Activated CD8-positive, alpha-beta memory T cell treated with anti-CD3 and anti-CD28 coated beads for 24 hours (primary cell): ENCODE results near the gene MESP2.

Experiments used
- DNase-seq: peaks from one replicate; pipeline ENCODE4 v3.0.0-alpha.2; 2020

Gene MESP2, protein sequence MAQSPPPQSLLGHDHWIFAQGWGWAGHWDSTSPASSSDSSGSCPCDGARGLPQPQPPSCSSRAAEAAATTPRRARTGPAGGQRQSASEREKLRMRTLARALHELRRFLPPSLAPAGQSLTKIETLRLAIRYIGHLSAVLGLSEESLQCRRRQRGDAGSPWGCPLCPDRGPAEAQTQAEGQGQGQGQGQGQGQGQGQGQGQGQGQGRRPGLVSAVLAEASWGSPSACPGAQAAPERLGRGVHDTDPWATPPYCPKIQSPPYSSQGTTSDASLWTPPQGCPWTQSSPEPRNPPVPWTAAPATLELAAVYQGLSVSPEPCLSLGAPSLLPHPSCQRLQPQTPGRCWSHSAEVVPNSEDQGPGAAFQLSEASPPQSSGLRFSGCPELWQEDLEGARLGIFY

DNA sequence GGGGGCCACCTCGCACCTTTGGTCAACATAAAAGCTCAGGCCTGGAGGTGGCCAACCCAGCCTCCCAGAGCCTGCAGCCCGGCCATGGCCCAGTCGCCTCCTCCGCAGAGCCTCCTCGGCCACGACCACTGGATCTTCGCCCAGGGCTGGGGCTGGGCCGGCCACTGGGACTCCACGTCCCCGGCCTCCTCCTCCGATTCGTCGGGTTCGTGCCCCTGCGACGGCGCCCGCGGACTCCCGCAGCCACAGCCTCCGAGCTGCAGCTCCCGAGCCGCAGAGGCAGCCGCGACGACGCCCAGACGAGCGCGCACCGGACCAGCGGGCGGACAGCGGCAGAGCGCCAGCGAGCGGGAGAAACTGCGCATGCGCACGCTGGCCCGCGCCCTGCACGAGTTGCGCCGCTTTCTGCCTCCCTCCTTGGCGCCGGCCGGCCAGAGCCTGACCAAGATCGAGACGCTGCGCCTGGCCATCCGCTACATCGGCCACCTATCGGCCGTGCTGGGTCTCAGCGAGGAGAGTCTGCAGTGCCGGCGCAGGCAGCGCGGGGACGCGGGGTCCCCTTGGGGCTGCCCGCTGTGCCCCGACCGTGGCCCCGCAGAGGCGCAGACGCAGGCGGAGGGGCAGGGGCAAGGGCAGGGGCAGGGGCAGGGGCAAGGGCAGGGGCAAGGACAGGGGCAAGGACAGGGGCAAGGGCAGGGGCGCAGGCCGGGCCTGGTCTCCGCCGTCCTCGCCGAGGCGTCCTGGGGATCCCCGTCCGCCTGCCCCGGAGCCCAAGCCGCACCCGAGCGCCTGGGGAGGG is at the start of gene MESP2:
TSS of gene MESP2 (plus strand) at position 59 of the 799 bp plus-strand sequence. CDS start at position 85, 26 bp downstream.
- DNase-seq = peak; percentile 84

DNA sequence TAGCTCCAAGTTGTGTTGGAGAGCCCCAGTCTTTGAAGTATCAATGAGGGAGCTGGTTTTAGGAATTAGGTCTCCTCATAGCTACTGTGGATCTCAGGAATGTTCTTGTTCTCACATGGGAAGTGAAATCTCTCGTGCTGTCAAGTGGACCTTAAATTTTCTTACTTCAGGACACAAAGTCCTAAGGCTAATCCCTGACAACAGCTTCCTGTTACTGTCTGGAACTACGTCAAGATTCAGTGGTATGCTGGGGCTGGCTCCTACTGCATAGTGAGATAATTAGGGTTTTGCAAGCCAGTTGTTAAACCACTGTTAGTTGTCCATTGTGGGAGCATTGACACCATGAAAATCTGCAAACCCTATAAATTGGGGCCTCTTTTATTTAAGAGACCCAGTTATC is 47.9 kb upstream of the MESP2 start:
- no peak for DNase-seq

GRCh38 chr15:89731275-89731674 is 44.9 kb upstream of the MESP2 start:
- DNase-seq = no peak

- no peak for DNase-seq
Measured at GRCh38 chr15:89732451-89733172, 43.5 kb upstream of the MESP2 start.

- DNase-seq = no peak
Measured at GRCh38 chr15:89735773-89736172, 40.4 kb upstream of the MESP2 start.

DNA sequence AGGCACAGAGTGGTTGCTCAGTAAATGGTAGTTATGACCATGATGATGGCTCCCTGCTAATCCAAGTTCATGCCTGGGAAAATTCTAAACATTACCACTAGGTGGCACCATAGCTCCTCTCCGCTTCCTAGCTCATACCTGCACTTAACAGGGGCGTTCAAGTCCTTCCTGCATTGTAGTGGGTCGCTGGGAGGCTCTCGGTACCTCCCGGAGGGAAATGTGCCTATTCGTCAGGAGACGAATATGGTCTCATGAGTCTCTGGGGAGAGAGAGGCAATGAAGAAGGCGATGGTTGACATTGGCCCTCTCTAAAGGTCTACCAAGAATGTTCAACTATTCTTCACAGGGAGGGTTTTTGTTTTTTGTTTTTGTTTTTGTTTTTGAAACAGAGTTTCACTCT is 36.0 kb upstream of the MESP2 start:
- DNase-seq = peak; percentile 74

GRCh38 chr15:89743011-89743410 is 33.1 kb upstream of the MESP2 start:
- DNase-seq = no peak

DNA sequence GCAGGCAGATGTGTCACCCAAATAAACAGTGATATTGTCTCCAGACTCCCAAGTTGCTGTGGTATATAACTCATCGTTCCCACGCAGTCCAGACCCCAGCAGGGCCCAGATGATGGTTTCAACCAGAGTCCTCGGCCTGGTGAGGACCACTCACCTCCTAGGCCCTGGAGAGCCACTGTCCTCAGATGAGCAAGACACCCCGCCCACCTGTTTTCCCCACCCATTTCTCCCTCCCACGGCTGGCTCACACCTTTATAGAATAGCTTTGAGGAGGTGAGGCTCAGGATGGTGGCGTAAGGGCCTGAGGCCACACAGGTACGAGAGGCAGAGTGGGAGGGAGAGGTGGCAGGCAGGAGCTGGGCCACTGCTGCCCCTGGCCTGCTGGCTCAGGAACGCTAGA is 32.5 kb upstream of the MESP2 start:
- DNase-seq = no peak

DNA sequence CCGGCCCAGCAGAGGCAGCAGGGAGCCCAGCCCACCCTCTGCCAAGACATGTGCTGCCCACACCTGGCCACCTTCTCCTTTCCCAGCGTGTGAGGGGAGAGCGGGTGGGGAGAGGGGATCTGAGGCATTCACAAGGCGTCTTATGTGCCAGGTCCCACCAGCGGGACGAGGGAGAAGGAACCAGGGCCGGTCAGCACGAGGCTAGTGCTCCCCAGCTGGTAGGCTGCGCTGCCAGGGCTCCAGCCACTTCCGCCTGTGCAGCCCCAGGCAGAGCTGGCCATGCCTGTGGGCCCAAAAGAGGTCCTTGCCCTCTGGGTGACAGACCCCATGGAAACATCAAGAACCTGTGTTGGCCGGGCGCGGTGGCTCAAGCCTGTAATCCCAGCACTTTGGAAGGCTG is 31.0 kb upstream of the MESP2 start:
- DNase-seq = no peak

- no peak for DNase-seq
Measured at GRCh38 chr15:89745768-89746167, 30.4 kb upstream of the MESP2 start.

GRCh38 chr15:89746386-89746780 is 29.7 kb upstream of the MESP2 start:
- no peak for DNase-seq

DNA sequence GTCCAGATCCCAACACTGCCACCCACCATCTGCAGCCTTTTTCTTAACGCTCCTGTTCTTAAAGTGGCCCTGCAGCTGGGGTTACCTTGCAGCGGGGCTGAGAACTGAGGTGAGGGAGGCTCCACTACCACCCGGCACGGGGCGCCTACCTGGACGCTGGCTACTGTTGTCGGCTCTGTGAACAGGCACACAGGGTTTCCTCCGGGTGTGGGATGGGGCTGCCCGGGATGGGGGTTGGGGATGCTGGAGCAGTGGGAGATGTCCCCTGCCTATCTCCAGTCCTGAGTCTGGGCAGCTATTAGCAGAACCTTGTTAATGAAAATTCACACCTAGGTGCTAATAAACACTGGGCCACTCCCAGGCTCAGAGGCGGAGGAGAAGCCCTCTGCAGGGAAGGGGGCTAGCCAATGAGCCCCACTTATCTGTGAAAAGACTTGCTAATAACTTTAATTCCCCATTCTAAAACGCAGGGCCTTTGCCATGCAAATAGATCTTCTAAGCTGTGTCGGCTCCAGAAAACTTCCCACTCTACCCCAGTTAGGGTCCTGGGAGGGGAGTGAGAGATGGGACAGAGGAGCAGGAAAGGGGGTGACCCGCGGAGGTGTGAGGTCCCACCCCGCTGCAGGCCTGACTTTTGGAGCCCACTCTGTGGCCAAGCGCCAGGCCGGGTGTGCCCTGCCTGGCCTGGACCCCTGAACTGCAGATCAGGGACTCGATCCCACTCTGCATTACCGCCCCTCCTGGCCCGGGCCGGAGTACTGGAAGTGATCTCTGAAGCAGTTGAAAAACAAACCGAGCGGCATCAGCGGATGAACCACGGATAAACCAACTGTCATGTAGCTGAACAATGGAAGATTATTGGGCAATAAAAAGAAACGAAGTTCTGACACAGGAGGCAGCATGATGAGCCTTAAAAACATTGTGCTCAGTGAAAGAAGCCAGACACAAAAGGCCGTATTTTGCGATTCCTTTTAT is 28.1 kb upstream of the MESP2 start:
- DNase-seq = no peak

- no peak for DNase-seq
Measured at GRCh38 chr15:89749054-89749453, 27.1 kb upstream of the MESP2 start.

DNA sequence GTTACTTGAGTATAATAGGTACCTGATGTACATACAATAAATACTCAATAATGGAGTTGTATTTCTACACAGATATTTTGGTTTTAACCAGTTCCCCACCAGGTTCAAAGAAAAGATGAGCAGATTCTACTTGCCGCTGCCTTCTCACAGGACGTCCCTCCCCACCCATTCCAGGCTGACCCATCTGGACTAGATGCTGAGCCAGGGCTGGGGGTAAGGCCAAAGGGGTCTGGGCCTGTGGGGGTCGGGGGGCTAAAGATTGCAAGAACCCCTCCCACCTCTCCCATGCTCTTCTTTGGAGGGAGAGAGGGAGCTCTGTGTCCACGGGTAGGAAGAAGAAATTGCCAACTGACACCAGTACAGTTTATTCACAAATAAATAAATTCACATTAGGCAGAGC is 26.6 kb upstream of the MESP2 start:
- no peak for DNase-seq

GRCh38 chr15:89749951-89750559 is 26.1 kb upstream of the MESP2 start:
- peak; percentile 71 for DNase-seq

DNA sequence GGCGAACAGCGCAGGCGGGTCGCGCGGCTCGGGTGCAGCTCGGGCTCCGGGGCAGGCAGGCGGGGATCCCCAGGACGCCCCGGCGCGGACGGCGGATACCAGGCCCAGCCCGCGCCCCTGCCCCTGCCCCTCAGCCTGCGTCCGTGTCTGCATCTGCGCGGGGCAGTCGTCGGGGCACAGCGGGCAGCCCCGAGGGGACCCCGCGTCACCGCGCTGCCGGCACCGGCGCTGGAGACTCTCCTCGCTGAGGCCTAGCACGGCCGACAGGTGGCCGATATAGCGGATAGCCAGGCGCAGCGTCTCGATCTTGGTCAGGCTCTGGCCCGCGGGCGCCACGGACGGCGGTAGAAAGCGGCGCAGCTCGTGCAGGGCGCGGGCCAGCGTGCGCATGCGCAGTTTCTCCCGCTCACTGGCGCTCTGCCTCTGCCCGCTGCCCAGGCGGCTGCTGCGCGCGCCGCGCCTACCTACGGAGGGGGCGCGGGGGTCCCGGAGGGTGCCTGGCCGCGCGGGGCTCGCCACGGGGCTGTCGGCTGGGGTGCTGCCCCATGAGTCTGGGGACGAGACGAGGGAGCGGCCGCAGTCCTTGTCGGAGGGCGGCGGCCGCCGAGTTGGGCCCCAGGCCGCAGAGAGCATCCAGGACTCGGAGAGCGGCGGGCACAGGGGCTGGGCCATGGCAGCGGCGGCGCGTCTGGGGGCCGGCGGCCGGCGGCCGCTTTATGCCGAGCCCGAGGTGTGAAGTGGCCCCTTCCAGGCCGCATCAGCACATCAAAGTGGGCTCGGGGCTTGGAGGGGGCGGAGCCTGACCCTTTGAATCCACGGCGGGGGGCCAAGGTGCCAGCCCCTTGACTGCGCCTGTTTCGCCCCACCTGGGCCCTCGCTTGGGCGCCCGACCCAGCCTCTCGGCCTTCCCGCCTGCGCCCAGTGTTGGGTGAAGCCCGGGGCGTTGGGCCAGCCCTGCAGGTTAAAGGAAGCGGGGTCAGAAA is 25.3 kb upstream of the MESP2 start, which contains the start of gene MESP1:
TSS of gene MESP1 (minus strand) at position 690 of the 983 bp plus-strand sequence. CDS start at position 672, 18 bp downstream.
- DNase-seq = peak; percentile 94

DNA sequence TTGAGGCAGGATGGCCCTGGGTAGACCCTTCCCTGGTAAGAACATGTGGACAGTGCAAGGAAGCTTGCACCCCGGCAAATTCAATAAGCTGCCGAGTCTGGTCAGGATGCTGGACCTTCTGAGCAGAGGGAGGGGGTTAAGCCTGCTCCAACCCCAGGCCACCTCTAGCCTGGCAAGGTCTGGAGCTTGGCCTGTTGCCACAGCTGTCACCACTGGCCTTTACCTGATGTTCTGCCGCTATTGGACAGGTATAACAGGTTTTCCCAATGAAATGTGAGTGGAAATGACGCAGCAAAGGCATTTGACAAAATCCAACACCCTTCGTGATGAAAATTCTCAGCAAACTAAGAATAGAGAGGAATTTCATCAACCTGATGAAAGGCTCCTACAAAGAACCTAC is 24.4 kb upstream of the MESP2 start:
- DNase-seq = no peak

DNA sequence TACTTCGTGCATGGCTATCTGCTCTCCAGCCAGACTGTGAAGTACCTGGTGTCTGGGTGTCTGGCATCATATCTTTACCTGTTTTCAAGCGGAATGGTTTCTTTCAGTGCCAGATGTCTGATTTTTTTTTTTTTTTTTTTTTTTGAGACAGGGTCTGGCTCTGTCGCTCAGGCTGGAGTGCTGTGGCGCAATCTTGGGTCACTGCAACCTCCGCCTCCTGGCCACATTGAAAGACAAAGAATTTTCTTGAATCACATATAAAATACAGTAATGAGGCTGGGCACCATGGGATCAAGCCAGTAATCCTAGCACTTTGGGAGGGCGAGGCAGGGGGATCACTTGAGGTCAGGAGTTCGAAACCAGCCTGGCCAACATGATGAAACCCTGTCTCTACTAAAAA is 22.3 kb upstream of the MESP2 start:
- no peak for DNase-seq

DNA sequence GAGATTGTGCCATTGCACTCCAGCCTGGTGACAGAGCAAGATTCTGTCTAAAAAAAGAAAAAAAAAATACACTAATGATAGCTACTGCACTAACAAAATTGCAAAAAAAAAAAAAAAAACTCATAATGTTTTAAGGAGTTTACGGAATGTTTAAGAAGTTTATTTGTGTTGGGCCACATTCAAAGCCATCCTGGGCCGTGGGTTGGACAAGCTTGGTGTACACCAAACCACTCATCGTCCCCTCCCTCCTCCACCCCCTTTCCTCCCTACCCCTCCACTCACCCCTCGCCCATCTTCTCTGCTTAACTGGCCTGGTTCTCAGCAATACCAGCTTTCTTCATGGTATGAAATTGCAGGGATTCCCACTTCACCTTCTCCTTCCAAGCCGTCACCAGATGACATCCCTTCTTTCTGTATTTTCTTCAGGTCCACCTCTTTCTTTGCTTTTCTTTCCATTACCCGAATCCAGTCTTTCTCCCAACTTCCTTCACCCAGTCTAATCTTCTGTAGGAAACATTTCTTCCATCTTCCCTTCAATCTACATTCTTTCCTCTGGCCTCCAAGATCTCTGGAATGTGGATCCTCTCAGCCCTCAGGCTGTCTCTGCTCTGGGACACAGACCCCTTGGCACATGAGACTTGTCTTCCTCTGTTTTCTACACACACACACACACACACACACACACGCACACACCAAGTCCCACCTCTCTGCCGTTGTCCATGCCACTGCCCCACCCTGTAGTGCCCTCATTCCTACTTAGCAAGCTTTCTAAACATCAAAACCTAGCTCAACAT is 21.6 kb upstream of the MESP2 start:
- no peak for DNase-seq

GRCh38 chr15:89755701-89756100 is 20.4 kb upstream of the MESP2 start:
- DNase-seq = no peak
